K562 (cell line): ENCODE results near the gene LY6G6D. TPM values are rescaled to one million over a fixed set of nuclear protein-coding genes. Genes with fewer than 3 reads are reported as not detected.
A peak's percentile ranks its signal among the peaks of the same experiment; 100 is the strongest.

Experiments used
- ARID1B ChIP-seq: fragments of 450-650 bp; IDR thresholded peaks from 2 replicates; pipeline ENCODE4 v1.6.1; 2016; ENCODE audit warnings: antibody characterized with exemption, mild to moderate bottlenecking, inconsistent platforms
- BCOR ChIP-seq: fragments of 450-650 bp; IDR thresholded peaks from 2 replicates; pipeline ENCODE4 v1.6.1; 2016
- EHMT2 ChIP-seq: fragments of 450-650 bp; IDR thresholded peaks from 2 replicates; pipeline ENCODE4 v1.6.1; 2018; ENCODE audit warnings: antibody characterized with exemption
- EP400 ChIP-seq: fragments of 450-650 bp; IDR thresholded peaks from 2 replicates; pipeline ENCODE4 v1.6.1; 2017; ENCODE audit warnings: antibody characterized with exemption, mild to moderate bottlenecking, moderate library complexity
- FOXJ2 ChIP-seq: fragments of 200-800 bp; sonication (Bioruptor generic); IDR thresholded peaks from 2 replicates; pipeline ENCODE4 v1.6.1; 2016; ENCODE audit warnings: missing genetic modification characterization, missing compliant biosample characterization
- GTF2B ChIP-seq: IDR thresholded peaks from 2 replicates; pipeline ENCODE4 v1.6.1; 2011; ENCODE audit not compliant: insufficient read length; ENCODE audit errors: extremely low read depth
- ID3 ChIP-seq, 2 experiments: fragments of 250-450 bp in 1 of 2; fragments of 450-650 bp in 1 of 2; sonication (Bioruptor Pico) in 1 of 2; IDR thresholded peaks; 2 replicates each; pipeline versions ENCODE4 v1.6.1 to v1.8.0; 2016 to 2021; ENCODE audit warnings: mild to moderate bottlenecking in 2 of 2, moderate library complexity in 2 of 2, missing compliant biosample characterization in 1 of 2, missing genetic modification characterization in 1 of 2
- JUND ChIP-seq, 2 experiments: IDR thresholded peaks; 2 replicates in 1 of 2; 3 replicates in 1 of 2; pipeline ENCODE4 v1.6.1; 2011; ENCODE audit warnings: borderline replicate concordance in 2 of 2, low read depth in 2 of 2, low read length in 2 of 2, improper control_type of control experiment in 1 of 2, missing biosample characterization in 1 of 2, missing genetic modification characterization in 1 of 2, missing genetic modification reagents in 1 of 2
- L3MBTL2 ChIP-seq: fragments of 450-650 bp; IDR thresholded peaks from 2 replicates; pipeline ENCODE4 v1.6.1; 2016; ENCODE audit warnings: mild to moderate bottlenecking, moderate library complexity
- NR4A1 ChIP-seq, 2 experiments: fragments of 250-450 bp in 1 of 2; fragments of 450-650 bp in 1 of 2; sonication (Bioruptor Pico) in 1 of 2; IDR thresholded peaks; 2 replicates each; pipeline versions ENCODE4 v1.4.0 to v1.6.1; 2016 to 2020; ENCODE audit warnings: mild to moderate bottlenecking in 2 of 2, missing compliant biosample characterization in 1 of 2, missing genetic modification characterization in 1 of 2, moderate library complexity in 1 of 2
- SMAD4 ChIP-seq: fragments of 250-450 bp; sonication (Bioruptor Pico); conservative IDR thresholded peaks from 2 replicates; pipeline ENCODE4 v1.8.0; 2021; ENCODE audit warnings: inconsistent platforms, mild to moderate bottlenecking, moderate library complexity
- SP2 ChIP-seq: IDR thresholded peaks from 2 replicates; pipeline ENCODE4 v1.6.1; 2011; ENCODE audit warnings: mild to moderate bottlenecking, low read depth, low read length, moderate library complexity; ENCODE audit not compliant: poor library complexity, severe bottlenecking; ENCODE audit errors: extremely low read depth
- SPI1 ChIP-seq: IDR thresholded peaks from 2 replicates; pipeline ENCODE4 v1.6.1; 2011; ENCODE audit warnings: low read depth, low read length, control low read depth, borderline replicate concordance
- SRF ChIP-seq, 2 experiments: fragments of 250-450, 450-650 bp in 1 of 2; sonication (Bioruptor Pico) in 1 of 2; sonication (generic) in 1 of 2; formaldehyde crosslinking; IDR thresholded peaks; 2 replicates each; pipeline versions ENCODE4 v1.5.0 to v1.5.1; 2020 to 2022; ENCODE audit warnings: mild to moderate bottlenecking in 1 of 2, missing genetic modification reagents in 1 of 2
- ZNF263 ChIP-seq: sonication (generic); formaldehyde crosslinking; IDR thresholded peaks from 2 replicates; pipeline ENCODE4 v1.8.0; 2022; ENCODE audit warnings: mild to moderate bottlenecking, missing genetic modification reagents, borderline replicate concordance
- ZNF384 ChIP-seq: IDR thresholded peaks from 2 replicates; pipeline ENCODE4 v1.6.1; 2012; ENCODE audit warnings: low read depth, low read length, improper control_type of control experiment
- ZNF583 ChIP-seq: fragments of 250-450 bp; sonication (Bioruptor Pico); IDR thresholded peaks from 2 replicates; pipeline ENCODE4 v1.4.0; 2020
- polyA plus RNA-seq, 8 experiments: library from polyadenylated mRNA; depleted of rRNA in 4 of 8; stranded (reverse) in 5 of 8; unstranded in 3 of 8; fragments of >200 nt; fragmentation: Nextera tagmentation in 2 of 8; fragmentation: Illumina TruSeq in 1 of 8; extraction: Ambion mirVana in 2 of 8; extraction: Trizol in 1 of 8; gene quantifications; 2 replicates each; pipeline versions ENCODE4 v1.2.1 to v1.2.3, GENCODE V29; 2011 to 2014; ENCODE audit warnings: inconsistent platforms in 1 of 8, missing spikeins in 1 of 8
- total RNA-seq, 7 experiments: library from RNA; depleted of rRNA in 6 of 7; stranded (reverse); fragments of >200 nt in 6 of 7; fragmentation: Illumina TruSeq in 2 of 7; extraction: Trizol in 2 of 7; gene quantifications; 2 replicates each; pipeline versions ENCODE4 v1.2.1 to v1.2.3, GENCODE V29; 2011 to 2021; ENCODE audit warnings: low replicate concordance in 1 of 7

Gene LY6G6D
- total and polyA plus RNA-seq, 9 of the 15 experiments (the other 6 are each of a cell fraction or from before 2014, with no cell fraction given): 0.30 to 0.38 TPM; not detected in 7

DNA sequence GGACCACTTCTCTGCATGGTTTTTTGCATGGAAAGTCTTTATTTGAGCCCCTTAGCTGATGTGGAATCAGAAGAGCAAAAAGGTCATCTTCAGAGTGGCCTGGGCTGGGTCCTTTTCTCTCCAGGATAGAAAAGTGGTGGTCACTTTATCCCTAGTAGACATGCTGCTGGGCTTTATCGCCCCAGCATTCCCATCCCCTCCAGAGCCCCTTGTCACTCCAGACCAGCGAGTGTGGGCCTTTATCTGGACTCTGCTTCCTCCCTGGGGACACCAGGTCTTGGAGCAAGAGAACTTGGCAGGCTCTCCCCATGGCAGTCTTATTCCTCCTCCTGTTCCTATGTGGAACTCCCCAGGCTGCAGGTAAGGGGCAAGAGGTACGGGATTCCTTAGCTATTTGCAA, 8.5 kb upstream of the LY6G6D start, which contains the start of gene LY6G6F (continued):
- TF ChIP-seq SRF (CRISPR knock-in tag; IDR thresholded peaks at IDR 0.05) (peak in 1 of 2 experiments; percentile 83; a peak in 1 of 4 replicates), L3MBTL2 (peak; percentile 33; the same call in 1 of the 2 replicates), NR4A1 (CRISPR knock-in tag; IDR thresholded peaks at IDR 0.05) (0 out of 2 replicates have a peak, but pooled peaks have one; percentile 14), NR4A1 (tag; IDR thresholded peaks at IDR 0.05) (0 out of 2 replicates have a peak, but pooled peaks have one; percentile 34), SMAD4 (0 out of 2 replicates have a peak, but pooled peaks have one; percentile 9), ZNF263 (0 out of 2 replicates have a peak, but pooled peaks have one; percentile 21), SPI1 (peak; percentile 12; the same call in 1 of the 2 replicates), ID3 (CRISPR knock-in tag; IDR thresholded peaks at IDR 0.05) (no peak), ID3 (tag; IDR thresholded peaks at IDR 0.05) (peak; percentile 94), GTF2B (no peak), ARID1B (peak; percentile 47), BCOR (no peak), EHMT2 (no peak), SP2 (no peak), FOXJ2 (no peak), EP400 (no peak), ZNF583 (CRISPR knock-in tag) (peak; percentile 10; the same call in 1 of the 2 replicates), ZNF384 (no peak), JUND (IDR thresholded peaks at IDR 0.05; ENCODE audit: borderline replicate concordance, low read depth, low read length) (peak; percentile 12; the same call in 1 of the 2 replicates), JUND (tag; IDR thresholded peaks at IDR 0.05; ENCODE audit: borderline replicate concordance, low read depth, low read length) (no peak)
